Measurements from ENCODE around the gene CDKAL1.
"Not testable (repeated sequence)": the region's sequence is repeated elsewhere in the genome, so short reads cannot be mapped to it uniquely, and the experiment has no call there.

Gene CDKAL1

DNA sequence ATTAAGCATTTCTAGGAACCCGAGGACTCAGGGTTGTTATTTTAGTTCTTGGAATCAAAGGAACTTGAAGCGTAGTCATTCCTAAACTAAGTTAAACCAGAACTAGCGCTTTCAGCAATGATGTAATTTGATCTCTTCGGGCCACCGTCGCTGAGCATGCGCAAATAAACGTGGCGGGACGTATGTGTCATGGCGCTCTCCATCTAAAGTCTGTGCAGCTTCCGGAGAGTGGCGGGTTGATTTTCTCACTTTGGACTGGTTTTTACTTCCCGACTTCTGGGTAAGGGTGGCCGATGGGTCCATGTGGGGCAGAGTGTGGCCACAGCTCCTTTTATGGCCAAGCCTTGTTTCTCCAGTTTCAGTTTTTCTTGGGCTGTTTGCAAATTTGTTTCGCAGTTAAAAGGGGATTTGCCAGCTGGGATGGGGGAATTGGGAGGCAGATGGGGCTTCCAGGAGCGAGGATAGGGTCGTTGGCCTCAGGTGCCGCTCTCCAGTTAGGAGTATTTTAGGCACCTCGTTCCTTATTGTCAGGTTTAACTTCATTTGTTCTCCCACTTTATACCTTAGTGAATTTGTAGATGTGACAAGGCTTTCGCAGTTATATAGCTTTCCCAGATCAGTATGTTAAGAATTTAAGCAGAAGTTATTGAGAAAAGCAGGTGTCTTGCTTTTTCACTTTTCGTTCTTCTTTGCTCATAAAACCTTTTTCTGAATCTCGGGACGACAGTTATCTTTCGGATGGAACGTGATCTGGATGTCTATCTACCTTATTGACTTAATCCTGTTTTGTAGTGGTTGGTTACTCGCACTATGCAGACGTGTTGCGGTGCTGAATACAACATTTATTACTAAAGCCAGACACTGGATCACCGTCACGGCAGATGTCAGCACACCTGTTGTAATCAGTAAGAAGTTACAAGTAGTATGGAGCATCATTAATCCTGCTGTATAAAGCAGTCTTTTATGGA is at the start of gene CDKAL1:
Gene CDKAL1 (plus strand): TSS at position 163 of the 968 bp plus-strand sequence. CDS start 11,894 bp downstream, outside the sequence.
- DNase-seq: peak; percentile 85

DNA sequence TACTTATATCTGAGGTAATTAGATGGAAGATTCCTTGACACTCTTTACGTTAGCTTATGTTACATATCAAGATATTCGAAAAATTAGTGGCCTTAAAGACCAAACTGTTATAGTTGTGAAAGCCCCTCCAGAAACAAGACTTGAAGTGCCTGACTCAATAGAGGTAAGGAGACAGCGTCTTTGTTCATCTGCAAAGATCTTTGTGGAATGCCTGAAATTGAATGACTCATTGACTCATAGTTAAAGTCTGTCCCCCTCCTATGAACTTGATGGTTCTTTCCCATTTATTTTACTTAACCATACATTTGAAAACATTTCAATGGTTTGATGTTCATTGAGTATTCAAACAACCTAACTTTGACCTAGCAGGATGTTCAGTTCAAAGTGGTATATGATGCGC is 47.6 kb upstream of the CDKAL1 start:
- no peak for DNase-seq

DNA sequence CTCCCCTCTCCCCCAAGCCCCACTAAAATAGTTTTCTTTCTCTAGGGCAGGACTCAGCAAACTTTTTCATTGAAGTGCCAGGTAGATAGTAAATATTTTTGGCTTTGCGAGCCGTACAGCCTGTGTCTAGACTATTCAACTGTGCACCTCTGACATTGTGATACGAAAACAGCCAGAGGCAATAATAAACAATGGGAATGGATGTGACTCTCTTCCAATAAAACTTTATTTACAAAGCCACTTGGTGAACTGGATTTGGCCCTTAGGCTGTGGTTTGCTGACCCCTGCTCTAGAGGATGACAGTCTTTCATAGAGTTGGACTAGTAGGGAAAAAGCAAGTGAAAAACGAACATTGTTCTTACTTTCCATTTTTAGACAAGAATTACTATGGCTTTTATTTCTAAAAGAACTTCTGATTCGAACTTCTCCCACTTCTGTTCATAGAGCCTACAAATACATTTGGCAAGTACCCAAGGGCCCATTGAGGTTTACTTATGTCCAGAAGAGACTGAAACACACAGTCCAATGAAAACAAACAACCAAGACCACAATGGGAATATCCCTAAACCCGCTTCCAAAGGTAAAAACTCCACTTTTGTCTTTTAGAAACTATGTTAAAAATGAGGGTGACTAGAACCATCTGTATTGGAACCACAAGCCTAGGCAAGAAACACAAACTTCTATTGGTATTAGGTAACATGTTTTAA is 46.4 kb upstream of the CDKAL1 start:
- no peak for DNase-seq

DNA sequence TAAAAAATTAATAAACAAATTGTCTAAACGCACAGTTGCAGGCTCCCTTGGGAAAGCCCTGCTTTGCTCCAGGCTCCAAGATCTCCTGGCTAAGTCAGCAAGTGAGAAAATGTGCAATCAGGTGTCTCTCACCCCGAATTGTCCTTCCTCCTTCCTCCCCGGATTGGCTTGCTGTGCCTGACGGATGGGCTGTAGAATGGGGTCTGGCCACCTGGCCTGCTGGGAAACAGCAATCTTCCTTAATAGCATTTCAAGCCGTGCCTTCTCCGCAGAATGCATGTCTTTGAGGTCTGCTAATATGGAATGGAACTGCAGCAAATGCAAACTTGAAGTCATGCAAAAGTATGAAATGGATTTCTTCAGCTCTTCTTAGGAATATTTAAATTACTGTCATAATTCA is 43.7 kb upstream of the CDKAL1 start:
- no peak for DNase-seq

DNA sequence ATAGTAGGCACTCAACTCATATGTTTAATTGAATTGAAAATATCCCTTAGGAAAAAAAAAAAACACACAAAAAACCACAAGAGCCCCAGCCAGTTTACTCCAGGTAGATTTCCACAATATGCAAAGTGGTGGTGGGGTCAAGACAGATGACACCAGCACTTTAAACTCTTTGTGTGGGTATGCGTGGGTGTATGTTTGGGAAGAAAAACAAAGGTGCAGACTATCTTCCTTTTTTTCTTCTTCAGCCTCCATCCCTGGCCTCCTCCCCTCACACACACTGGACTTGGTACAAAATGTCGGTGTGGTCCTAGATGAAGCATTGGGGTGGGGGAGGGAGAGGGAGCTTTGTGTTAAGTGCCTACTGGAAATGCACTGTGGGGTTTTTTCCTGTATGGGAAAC is 42.2 kb upstream of the CDKAL1 start:
- DNase-seq: no peak

DNA sequence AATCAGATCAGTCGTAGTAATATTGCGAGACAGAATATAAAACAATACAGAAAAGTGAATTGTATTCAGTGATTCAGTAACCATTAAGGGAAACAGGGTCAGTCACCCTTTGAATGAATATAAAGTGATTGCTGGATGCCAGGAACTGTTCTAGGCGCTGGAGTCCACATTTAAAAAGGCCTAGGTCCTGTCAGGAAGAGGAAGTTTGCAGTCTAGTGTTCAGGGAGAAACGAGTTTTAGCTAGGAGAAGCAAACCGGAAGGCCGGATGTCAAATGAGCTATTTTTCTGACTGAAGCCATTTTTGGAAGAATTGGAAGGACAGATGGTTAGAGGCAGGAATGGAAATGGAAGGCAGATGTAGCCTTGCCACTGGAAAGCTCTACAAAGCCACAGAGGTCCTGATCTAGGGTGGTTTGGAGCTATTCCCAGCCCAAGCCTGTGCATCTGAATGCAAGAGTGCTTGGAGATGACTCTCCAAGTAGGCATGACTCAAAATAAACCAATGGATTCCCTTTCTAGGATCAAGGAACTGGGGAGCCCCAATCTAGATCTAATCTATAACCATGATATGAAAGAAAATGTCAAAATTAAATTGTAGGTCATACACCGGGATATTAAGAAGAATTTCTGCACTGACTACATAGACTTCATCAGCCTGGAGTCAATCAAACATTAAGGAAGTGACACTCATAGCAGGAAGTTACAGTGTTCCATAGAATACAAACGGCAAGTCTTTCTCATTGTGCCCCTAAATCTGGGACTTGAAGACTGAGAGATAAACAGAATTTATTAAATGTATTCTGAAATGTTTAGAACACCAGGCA is 36.8 kb upstream of the CDKAL1 start:
- no peak for DNase-seq

DNA sequence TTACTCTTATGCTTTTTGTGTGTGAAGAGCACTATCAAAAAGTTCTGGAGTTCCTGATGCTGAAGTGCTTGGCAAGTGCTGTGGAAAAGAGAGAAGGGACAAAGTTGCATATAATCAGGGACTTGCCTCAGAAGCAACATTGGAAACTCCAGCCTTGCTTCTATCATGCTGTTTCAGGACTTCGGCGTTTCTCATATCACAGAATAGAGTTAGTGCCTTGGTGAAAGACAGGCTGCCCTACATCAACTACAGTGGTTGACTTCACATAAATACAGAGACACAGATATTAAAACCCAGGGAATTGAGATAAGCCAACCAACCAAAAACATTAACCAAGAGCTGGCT is 36.2 kb upstream of the CDKAL1 start:
- no peak for DNase-seq

DNA sequence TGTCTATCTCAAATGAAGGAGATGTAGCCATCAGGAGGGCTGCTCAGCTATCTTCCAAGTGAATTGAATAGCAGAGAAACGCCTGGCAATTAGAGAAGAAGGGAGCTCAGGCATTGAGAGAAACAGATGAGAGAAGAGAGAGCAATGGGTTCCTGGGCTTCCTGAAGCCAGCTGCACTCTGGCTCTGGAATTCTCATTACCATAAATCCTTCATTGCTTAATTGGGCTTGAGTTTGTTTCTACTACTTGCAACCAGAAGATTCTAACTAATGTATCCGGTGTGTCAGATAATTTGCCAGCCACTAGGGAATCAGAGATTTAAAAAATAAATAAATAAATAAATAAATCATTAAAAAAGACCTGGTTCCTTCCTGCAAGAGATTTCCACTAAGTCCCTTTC is 25.0 kb upstream of the CDKAL1 start:
- no peak for DNase-seq

DNA sequence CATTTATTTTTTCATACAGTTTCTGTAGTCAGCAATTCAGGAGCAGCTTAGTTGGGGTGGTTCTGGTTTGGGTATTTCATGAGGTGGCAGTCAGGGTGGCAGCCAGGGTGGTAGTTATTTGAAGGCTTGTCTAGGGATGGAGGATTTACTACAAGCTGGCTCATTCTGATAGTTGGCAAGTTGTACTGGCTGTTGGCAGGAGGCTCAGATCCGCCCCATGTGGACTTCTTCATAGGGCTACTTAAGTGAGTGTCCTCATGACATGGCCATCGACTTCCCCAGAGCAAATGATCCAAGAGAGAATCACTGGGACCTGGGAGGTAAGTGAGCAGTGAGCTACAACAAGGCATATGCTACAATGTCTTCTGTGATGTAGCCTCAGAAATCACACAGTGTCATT is 22.4 kb upstream of the CDKAL1 start:
- DNase-seq: no peak

DNA sequence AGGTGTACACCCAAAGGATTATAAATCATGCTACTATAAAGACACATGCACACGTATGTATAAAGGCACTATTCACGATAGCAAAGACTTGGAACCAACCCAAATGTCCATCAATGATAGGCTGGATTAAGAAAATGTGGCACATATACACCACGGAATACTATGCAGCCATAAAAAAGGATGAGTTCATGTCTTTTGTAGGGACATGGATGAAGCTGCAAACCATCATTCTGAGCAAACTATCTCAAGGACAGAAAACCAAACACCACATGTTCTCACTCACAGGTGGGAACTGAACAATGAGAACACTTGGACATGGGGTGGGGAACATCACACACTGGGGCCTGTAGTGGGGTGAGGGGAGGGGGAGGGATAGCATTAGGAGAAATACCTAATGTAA is 9.0 kb upstream of the CDKAL1 start:
- not testable (repeated sequence) for DNase-seq

DNA sequence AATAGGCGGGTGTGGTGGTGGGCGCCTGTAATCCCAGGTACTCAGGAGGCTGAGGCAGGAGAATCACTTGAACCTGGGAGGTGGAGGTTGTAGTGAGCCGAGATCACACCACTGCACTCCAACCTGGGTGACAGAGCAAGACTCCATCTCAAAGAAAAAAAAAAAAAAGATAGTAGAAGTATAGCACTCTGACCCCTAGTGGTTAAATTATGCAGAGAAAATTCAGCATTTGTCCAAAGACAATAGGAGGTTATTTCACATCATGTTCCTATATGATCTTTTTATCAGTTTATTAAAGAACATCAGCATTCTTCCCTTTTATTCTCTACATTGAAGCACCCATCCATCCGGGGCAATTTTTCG is 5.2 kb upstream of the CDKAL1 start:
- not testable (repeated sequence) for DNase-seq

DNA sequence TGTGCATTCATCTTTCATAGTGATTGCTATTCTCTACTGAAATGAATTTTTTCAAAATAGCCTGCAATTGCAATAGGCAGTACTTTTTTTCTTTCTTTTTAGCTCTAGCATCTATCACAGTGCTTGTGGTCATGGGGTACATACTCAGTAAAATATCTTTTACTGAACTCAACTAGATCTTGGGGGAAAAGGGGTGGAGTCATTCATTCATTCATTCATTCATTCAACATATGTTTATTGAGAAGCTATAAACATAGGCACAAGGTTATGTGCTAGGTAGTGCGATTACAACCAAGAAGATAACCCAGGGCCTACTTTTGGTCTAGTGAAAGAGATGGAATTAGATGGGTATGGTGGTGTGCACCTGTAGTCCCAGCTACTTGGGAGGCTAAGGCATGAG is 1.4 kb upstream of the CDKAL1 start:
- no peak for DNase-seq

DNA sequence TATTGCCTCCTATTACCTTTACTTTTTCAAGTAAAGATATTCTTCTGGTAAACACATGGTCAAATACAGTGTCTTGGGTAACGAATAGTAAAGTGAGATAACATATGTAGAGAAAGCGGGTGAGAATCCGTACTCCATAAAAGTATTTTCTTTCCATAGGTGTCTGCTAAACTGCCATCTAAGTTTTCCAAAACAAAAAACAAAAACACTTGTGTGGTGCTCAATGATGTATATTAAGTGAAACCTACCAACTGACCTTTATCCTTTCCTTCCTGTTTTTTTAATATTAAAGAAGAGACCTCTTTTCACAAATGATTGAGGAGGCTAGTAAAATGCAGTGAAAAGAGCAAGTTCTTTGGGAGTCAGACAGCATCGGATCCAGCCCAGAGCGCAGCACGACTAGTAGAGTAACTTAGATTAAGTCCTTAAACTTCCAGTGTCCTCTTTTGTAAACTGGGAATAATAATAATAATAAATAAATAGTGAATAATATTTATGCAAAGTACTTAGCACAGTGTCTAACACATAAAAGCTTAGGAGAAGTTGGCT is 437 bp upstream of the CDKAL1 start:
- no peak for DNase-seq

DNA sequence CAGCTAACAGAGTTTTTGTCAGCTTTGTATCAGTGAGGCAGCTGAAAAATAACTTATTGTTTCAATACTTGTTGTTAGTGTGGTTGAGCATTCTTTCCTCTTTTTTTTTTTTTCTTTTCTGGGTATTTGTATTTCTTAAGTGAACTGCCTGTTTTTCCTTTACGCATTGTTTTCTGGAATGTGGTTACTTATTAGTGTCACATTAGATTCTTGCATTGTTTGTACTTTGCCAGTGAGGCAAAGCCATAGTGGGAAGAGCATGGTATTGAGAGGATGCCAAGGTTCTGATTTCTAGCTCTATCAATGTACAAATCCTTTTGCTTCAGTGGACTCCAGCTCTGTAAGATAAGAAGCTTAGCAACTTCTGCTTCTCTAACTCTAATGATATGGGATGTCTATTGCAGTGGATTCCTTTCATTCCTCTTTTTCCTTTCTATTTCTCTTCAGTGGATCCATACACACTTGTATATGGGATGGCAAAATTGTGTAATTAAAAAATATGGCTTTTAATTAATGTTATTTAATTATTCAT is 3.9 kb downstream of the CDKAL1 start:
- no peak for DNase-seq

DNA sequence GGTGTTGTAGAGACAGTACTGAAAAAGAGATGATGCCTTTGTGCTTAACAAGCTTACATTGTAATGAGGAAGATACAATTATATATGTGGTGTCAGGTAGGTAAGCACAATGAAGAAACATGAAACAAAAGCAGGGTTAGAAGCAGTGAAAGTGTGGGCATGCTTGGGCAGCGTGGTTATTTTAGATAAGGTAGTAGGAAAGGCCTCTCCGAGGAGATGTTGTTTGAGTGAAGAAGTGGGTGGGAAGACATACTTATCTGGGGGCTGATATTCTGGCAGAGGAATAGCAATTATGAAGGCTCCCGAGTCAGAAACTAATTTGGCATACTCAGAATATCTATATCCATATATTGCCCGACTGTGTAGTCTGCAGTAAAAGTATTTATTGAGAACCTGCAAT is 4.7 kb downstream of the CDKAL1 start:
- no peak for DNase-seq

DNA sequence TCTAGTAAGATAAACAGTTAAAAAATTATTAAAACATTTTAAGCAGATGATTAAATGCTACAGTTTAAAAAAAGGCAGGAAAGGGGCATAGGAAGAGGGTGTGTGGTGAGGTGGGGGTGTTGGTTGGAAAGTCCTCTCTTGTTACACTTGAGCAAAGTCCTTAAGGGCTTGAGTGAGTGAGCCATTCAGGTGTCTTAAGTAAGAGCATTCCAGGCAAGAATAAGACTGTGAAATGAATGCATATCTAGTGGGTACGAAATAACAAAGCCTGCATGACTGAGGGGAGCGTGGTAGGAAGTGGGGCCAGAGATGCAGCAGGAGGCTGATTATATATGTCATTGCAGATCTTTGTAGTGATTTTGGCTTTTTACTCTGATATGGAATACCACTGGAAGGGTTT is 5.1 kb downstream of the CDKAL1 start:
- no peak for DNase-seq

DNA sequence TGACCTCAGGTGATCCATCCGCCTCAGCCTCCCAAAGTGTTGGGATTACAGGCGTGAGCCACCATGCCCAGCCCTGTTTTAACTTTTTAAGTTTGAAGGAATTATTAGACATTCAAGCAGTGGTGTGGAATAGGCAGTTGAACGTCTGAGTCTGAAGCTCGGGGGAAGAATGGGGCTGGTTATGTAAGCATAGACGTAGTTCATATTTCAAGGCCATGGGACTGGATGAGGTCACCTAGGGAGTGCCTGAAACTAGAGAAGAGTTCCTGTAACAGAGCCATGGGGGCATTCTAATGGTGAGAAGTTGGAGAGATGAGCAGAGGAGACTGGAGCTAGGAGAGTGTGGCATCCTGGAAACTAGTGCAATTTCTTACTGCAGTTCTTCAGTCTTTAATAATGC is 6.4 kb downstream of the CDKAL1 start:
- DNase-seq: no peak

DNA sequence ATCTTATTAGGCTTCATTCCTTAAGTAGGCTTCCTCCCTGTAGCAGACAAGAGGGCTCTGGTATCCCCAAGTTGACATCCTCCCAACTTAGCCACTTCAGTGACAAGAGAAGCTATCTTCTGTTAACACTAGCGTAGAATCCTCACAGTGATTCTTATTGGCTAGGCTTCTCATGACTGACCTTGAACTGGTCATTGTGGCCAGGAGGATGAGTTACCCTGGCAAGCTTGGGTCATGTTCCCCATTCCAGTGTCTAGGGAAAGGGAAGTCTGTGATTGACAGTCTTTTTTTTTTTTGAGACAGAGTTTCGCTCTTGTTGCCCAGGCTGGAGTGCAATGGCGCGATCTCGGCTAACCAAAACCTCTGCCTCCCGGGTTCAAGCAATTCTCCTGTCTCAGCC is 7.1 kb downstream of the CDKAL1 start:
- DNase-seq: no peak

DNA sequence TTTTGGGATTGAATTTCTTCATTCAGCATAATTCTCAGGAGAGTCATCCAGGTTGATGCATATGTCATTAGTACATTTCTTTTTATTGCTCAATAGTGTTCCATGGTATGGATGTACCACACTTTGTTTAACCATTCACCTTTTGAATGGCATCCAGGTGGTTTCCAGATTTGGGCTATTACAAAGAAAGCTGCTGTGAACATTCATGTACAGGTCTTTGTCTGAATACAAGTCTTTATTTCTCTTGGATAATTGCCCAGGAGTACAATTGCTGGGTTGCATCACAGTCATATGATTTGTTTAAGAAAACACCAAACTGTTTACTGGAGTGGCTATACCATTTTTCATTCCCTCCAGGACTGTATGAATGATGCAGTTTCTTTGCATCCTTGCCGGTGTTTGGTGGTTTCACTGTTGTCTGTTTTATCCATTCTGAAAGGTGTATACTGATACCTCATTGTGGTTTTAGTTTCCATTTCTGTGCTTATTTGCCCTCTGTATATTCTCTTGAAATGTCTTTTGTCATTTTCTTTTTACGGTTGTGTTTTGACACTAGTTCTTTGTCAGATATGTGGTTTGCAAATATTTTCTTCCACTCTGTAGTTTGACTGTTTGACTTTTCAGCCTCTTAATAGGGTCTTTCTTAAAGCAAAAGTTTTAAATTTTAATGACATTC is 8.8 kb downstream of the CDKAL1 start:
- no peak for DNase-seq

DNA sequence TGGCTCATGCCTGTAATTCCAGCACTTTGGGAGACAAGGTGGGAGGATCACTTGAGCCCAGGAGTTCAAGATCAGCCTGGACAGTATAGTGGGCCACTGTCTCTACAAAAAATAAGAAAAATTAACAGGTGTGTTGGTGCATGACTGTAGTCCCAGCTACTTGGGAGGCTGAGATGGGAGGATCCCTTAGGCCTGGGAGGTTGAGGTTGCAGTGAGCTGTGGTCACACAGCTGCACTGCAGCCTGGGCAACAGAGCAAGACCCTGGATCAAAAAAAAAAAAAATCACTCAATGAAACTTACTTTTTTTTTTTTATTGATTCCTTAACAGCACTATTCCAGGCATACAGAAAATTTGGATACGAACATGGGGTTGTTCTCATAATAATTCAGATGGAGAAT is 14.0 kb downstream of the CDKAL1 start:
- DNase-seq: no peak

DNA sequence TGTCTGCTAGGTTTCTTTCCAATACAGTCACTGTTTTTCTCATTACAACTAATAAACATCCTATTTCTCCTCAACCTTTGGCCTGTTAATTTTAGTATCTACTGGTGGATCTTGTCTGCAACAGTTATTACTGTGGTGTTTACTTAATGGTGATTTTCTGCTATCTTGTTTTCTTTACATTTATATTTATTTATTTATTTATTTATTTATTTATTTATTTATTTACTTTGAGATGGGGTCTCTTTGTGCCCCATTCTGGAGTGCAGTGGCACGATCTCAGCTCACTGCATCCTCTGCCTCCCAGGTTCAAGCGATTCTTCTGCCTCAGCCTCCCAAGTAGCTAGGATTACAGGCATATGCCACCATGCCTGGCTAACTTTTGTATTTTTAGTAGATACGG is 15.1 kb downstream of the CDKAL1 start:
- DNase-seq: not testable (repeated sequence)

DNA sequence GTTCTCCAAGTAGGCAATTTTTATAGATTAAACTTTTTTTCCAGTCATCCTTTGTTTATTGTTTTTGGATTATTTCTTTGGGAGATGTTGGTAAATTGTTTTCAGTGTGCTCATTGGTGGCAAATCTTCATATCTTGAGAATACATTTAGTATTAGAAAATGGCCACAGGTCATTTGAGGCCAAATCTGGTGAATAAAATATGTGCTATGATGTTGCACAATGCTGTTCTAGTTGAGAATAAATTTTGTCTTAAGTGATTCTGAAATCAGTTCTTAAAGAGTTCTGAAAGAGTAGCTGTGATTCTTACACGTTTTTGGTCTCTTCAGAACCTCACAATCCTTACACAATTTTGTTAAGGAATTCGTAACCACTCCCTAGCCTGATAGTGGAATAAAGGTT is 20.1 kb downstream of the CDKAL1 start:
- no peak for DNase-seq

All from activated CD4-positive, alpha-beta T cell treated with anti-CD3 and anti-CD28 coated beads, Interleukin-2, amount 50 U/mL, for 1 hour (primary cell).